ENCODE results near the gene PNKP. TPM values are rescaled to one million over a fixed set of nuclear protein-coding genes. Genes with fewer than 3 reads are reported as not detected.

Gene PNKP
- total and polyA plus RNA-seq, 9 of the 15 experiments (the other 6 are each of a cell fraction or from before 2014, with no cell fraction given), result 2.8 to 85.4 (median 25.3) TPM

- TF ChIP-seq, protein P1, sequence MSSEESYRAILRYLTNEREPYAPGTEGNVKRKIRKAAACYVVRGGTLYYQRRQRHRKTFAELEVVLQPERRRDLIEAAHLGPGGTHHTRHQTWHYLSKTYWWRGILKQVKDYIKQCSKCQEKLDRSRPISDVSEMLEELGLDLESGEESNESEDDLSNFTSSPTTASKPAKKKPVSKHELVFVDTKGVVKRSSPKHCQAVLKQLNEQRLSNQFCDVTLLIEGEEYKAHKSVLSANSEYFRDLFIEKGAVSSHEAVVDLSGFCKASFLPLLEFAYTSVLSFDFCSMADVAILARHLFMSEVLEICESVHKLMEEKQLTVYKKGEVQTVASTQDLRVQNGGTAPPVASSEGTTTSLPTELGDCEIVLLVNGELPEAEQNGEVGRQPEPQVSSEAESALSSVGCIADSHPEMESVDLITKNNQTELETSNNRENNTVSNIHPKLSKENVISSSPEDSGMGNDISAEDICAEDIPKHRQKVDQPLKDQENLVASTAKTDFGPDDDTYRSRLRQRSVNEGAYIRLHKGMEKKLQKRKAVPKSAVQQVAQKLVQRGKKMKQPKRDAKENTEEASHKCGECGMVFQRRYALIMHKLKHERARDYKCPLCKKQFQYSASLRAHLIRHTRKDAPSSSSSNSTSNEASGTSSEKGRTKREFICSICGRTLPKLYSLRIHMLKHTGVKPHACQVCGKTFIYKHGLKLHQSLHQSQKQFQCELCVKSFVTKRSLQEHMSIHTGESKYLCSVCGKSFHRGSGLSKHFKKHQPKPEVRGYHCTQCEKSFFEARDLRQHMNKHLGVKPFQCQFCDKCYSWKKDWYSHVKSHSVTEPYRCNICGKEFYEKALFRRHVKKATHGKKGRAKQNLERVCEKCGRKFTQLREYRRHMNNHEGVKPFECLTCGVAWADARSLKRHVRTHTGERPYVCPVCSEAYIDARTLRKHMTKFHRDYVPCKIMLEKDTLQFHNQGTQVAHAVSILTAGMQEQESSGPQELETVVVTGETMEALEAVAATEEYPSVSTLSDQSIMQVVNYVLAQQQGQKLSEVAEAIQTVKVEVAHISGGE (CRISPR knock-in tag; IDR thresholded peaks at IDR 0.05), result no peak
- no peak for TF ChIP-seq TSC22D4 (tag; IDR thresholded peaks at IDR 0.05)
- TF ChIP-seq, protein P2, sequence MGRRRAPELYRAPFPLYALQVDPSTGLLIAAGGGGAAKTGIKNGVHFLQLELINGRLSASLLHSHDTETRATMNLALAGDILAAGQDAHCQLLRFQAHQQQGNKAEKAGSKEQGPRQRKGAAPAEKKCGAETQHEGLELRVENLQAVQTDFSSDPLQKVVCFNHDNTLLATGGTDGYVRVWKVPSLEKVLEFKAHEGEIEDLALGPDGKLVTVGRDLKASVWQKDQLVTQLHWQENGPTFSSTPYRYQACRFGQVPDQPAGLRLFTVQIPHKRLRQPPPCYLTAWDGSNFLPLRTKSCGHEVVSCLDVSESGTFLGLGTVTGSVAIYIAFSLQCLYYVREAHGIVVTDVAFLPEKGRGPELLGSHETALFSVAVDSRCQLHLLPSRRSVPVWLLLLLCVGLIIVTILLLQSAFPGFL (CRISPR knock-in tag; IDR thresholded peaks at IDR 0.05), result no peak
- TF ChIP-seq NFATC3 (IDR thresholded peaks at IDR 0.05), result no peak
- TF ChIP-seq, protein P3, sequence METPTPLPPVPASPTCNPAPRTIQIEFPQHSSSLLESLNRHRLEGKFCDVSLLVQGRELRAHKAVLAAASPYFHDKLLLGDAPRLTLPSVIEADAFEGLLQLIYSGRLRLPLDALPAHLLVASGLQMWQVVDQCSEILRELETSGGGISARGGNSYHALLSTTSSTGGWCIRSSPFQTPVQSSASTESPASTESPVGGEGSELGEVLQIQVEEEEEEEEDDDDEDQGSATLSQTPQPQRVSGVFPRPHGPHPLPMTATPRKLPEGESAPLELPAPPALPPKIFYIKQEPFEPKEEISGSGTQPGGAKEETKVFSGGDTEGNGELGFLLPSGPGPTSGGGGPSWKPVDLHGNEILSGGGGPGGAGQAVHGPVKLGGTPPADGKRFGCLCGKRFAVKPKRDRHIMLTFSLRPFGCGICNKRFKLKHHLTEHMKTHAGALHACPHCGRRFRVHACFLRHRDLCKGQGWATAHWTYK (CRISPR knock-in tag; IDR thresholded peaks at IDR 0.05), result no peak
- TF ChIP-seq ZKSCAN1 (IDR thresholded peaks at IDR 0.05; ENCODE audit: low read depth, low read length), result peak; percentile 43; the same call in 1 of the 2 replicates
- TF ChIP-seq RBFOX2 (IDR thresholded peaks at IDR 0.05; ENCODE audit: low read depth, low read length), result peak; percentile 64
- TF ChIP-seq, protein P4, sequence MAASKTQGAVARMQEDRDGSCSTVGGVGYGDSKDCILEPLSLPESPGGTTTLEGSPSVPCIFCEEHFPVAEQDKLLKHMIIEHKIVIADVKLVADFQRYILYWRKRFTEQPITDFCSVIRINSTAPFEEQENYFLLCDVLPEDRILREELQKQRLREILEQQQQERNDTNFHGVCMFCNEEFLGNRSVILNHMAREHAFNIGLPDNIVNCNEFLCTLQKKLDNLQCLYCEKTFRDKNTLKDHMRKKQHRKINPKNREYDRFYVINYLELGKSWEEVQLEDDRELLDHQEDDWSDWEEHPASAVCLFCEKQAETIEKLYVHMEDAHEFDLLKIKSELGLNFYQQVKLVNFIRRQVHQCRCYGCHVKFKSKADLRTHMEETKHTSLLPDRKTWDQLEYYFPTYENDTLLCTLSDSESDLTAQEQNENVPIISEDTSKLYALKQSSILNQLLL (CRISPR knock-in tag; IDR thresholded peaks at IDR 0.05; ENCODE audit: borderline replicate concordance), result no peak
- TF ChIP-seq POLR3G (IDR thresholded peaks at IDR 0.05; ENCODE audit: extremely low read depth, insufficient read length, insufficient replicate concordance), result no peak
- no peak for TF ChIP-seq RBM22 (IDR thresholded peaks at IDR 0.05; ENCODE audit: low read depth, low read length, poor library complexity, severe bottlenecking)
- no peak for TF ChIP-seq SRF (CRISPR knock-in tag; IDR thresholded peaks at IDR 0.05)
- TF ChIP-seq KLF13 (tag; IDR thresholded peaks at IDR 0.05; ENCODE audit: borderline replicate concordance, low read depth), result peak; percentile 21; the same call in 1 of the 2 replicates
- no peak for TF ChIP-seq CHD2 (IDR thresholded peaks at IDR 0.05; ENCODE audit: low read depth, low read length)
Observed at GRCh38 chr19:49855277-49855675, 12.1 kb downstream of the PNKP start (continued).
